HepG2 (cell line): ENCODE results near the gene SEMA3G. TPM values are rescaled to one million over a fixed set of nuclear protein-coding genes. Genes with fewer than 3 reads are reported as not detected.

Experiments
- ATAC-seq: fragments of 200-7000 bp; cut with Tn5 transposase; 3 replicates; pipeline ENCODE4 v1.9.1; 2020; ENCODE audit warnings: mild to moderate bottlenecking, moderate library complexity
- BruUV-seq: library from RNA; stranded (reverse); fragments of 400-500 nt; replicated peaks from 2 replicates; lab custom pipeline; 2021; lab: Mats Ljungman, UMichigan
- CTCF ChIA-PET: fragments of 300-600 bp; formaldehyde crosslinking; extraction: SDS; loops from one replicate; lab custom pipeline; 2021; ENCODE audit warnings: low total read pairs, inconsistent platforms, low intra/inter-chr PET ratio; lab: Yijun Ruan, JAX
- POLR2A ChIA-PET: fragments of 350-600 bp; sonication (Branson Sonifier 250); formaldehyde crosslinking; loops from one replicate; lab custom pipeline; 2020; ENCODE audit warnings: antibody characterized with exemption, inconsistent platforms; lab: Yijun Ruan, JAX
- DNase-seq: peaks from one replicate; pipeline ENCODE4 v3.0.0-alpha.2; 2015; ENCODE audit warnings: low spot score
- FAIRE-seq: peaks from 3 replicates; lab custom pipeline; 2011; peaks lifted over from hg19 to GRCh38; lab: Jason Lieb, UNC
- H2AFZ ChIP-seq: one replicate; pipeline ENCODE4 v1.6.1; 2011; ENCODE audit warnings: low read length, inconsistent platforms
- H3K27ac ChIP-seq: fragments of 300-600 bp; 3 replicates; pipeline ENCODE4 v1.8.0; 2011; ENCODE audit warnings: mixed run types, mild to moderate bottlenecking, mixed read lengths, low read length, inconsistent platforms; ENCODE audit not compliant: insufficient read depth; ENCODE audit errors: extremely low read length
- H3K27me3 ChIP-seq, 2 experiments: fragments of 200-600 bp in 1 of 2; 2 replicates in 1 of 2; 3 replicates in 1 of 2; pipeline versions ENCODE4 v1.6.0 to v1.8.0; 2011; ENCODE audit warnings: low read length in 2 of 2, mild to moderate bottlenecking in 2 of 2, moderate library complexity in 2 of 2, inconsistent platforms in 1 of 2; ENCODE audit not compliant: insufficient read depth in 2 of 2, control insufficient read depth in 1 of 2
- H3K36me3 ChIP-seq, 2 experiments: fragments of 200-600 bp in 1 of 2; replicated peaks in 1 of 2; 2 replicates in 1 of 2; 3 replicates in 1 of 2; pipeline versions ENCODE4 v1.5.1 to v1.8.0; 2011; ENCODE audit warnings: low read length in 2 of 2, inconsistent platforms in 1 of 2; ENCODE audit not compliant: insufficient read depth in 2 of 2, control insufficient read depth in 1 of 2
- H3K4me1 ChIP-seq: 2 replicates; pipeline ENCODE4 v1.5.1; 2012; ENCODE audit warnings: low read length, inconsistent platforms; ENCODE audit not compliant: insufficient read depth
- H3K4me2 ChIP-seq: 2 replicates; pipeline ENCODE4 v1.6.0; 2011; ENCODE audit warnings: low read depth, low read length, inconsistent platforms
- H3K4me3 ChIP-seq, 3 experiments: fragments of 200-600 bp in 1 of 3; sonication (generic), shearing (Covaris generic) in 1 of 3; replicated peaks in 1 of 3; 2 replicates each; pipeline ENCODE4 v1.5.1; 2011 to 2016; ENCODE audit warnings: low read length in 3 of 3, inconsistent platforms in 2 of 3, low read depth in 2 of 3, mild to moderate bottlenecking in 2 of 3, control low read depth in 1 of 3, mixed read lengths in 1 of 3; ENCODE audit not compliant: insufficient read depth in 1 of 3
- H3K79me2 ChIP-seq: one replicate; pipeline ENCODE4 v1.6.1; 2011; ENCODE audit warnings: low read length, inconsistent platforms; ENCODE audit not compliant: insufficient read depth
- H3K9ac ChIP-seq: 2 replicates; pipeline ENCODE4 v1.6.0; 2011; ENCODE audit warnings: mild to moderate bottlenecking, low read depth, low read length, inconsistent platforms; ENCODE audit not compliant: insufficient read depth
- H3K9me3 ChIP-seq: 2 replicates; pipeline ENCODE4 v1.5.1; 2012; ENCODE audit warnings: mild to moderate bottlenecking, low read length
- H4K20me1 ChIP-seq: 2 replicates; pipeline ENCODE4 v1.6.0; 2011; ENCODE audit warnings: inconsistent platforms, mild to moderate bottlenecking, low read length, moderate library complexity; ENCODE audit not compliant: insufficient read depth
- AHR ChIP-seq: IDR thresholded peaks from 2 replicates; pipeline ENCODE4 v1.6.1; 2018; ENCODE audit warnings: missing genetic modification reagents, missing compliant biosample characterization
- NONO ChIP-seq, 2 experiments: fragments of 450-650 bp in 1 of 2; sonication (generic) in 1 of 2; formaldehyde crosslinking in 1 of 2; IDR thresholded peaks in 1 of 2; conservative IDR thresholded peaks in 1 of 2; 2 replicates each; pipeline versions ENCODE4 v1.6.1 to v1.8.0; 2017 to 2022; ENCODE audit warnings: mild to moderate bottlenecking in 1 of 2, missing genetic modification reagents in 1 of 2, moderate library complexity in 1 of 2
- ZGPAT ChIP-seq: IDR thresholded peaks from 2 replicates; pipeline ENCODE4 v1.6.1; 2016; ENCODE audit warnings: mild to moderate bottlenecking
- ZNF20 ChIP-seq: sonication (generic); formaldehyde crosslinking; IDR thresholded peaks from 2 replicates; pipeline ENCODE4 v1.4.0; 2020; ENCODE audit warnings: mild to moderate bottlenecking, moderate library complexity, missing genetic modification reagents
- WGBS: methylation state at CpG from one replicate; pipeline ENCODE4 v1.1.6; 2017; ENCODE audit warnings: low lambda C conversion rate; 5-methylcytosine and 5-hydroxymethylcytosine counted together
- in situ Hi-C: cut with HindIII; loops from 2 replicates; pipeline ENCODE4 v1.10.0; 2017; ENCODE audit warnings: low pct_unique_long_range_greater_than_20kb; ENCODE audit not compliant: extremely low pct_ligation_motif_present
- intact Hi-C: fragments of 100-400 bp; cut with micrococcal nuclease; formaldehyde crosslinking; loops from one replicate; pipeline ENCODE4 v1.10.0; 2022; ENCODE audit not compliant: unreplicated experiment
- polyA plus RNA-seq, 8 experiments: library from polyadenylated mRNA; depleted of rRNA in 3 of 8; stranded (reverse) in 7 of 8; unstranded in 1 of 8; fragments of >200 nt; fragmentation: Illumina TruSeq in 4 of 8; extraction: Trizol in 4 of 8; gene quantifications; 2 replicates each; pipeline versions ENCODE4 v1.2.1 to v1.2.3, GENCODE V29; 2011 to 2016; ENCODE audit warnings: low read depth in 4 of 8, missing spikeins in 1 of 8, mixed read lengths in 1 of 8; ENCODE audit not compliant: insufficient read depth in 1 of 8
- total RNA-seq, 5 experiments: library from RNA; depleted of rRNA; stranded (reverse); fragments of >200 nt; fragmentation: Illumina TruSeq; extraction: Trizol; gene quantifications; 2 replicates each; pipeline ENCODE4 v1.2.3, GENCODE V29; 2016; ENCODE audit warnings: low read depth in 1 of 5

SEMA3G gene
- total and polyA plus RNA-seq, 2 of the 13 experiments (the other 11 are each of a cell fraction or from before 2014, with no cell fraction given) = 6.1 to 8.3 TPM

- no peak for FAIRE-seq
- H3K9ac ChIP-seq = no peak overlapping the region
- no peak overlapping the region for H3K27ac ChIP-seq
- no peaks in the 10 kb centered on the region for H4K20me1 ChIP-seq
- TF ChIP-seq ZGPAT (CRISPR knock-in tag) (no peak), AHR (CRISPR knock-in tag) (no peak), ZNF20 (CRISPR knock-in tag) (no peak), NONO (IDR thresholded peaks at IDR 0.05) (no peak), NONO (CRISPR knock-in tag; conservative IDR thresholded peaks at IDR 0.05) (no peak)
- no peaks in the 10 kb centered on the region for H3K79me2 ChIP-seq
- no peak for ATAC-seq
- POLR2A ChIA-PET = interaction anchor here (2.8 kb wide), 1 partner anchor 10 kb away, joined by 11 read pairs; the partner anchor contains the start of gene SEMA3G
- peaks cover 36% of the 10 kb centered on the region for H3K4me1 ChIP-seq
- CTCF ChIA-PET = no interaction called here
- DNase-seq = no peak
- WGBS = 95% methylated on average over 23 of the region's 32 CpGs
- in situ Hi-C loops (no loop called here), intact Hi-C loops (no loop called here)
- H3K9me3 ChIP-seq = no peaks in the 10 kb centered on the region
- BruUV-seq = no TSS peak
- H3K4me2 ChIP-seq = no peak overlapping the region
- no peak overlapping the region for H3K4me3 ChIP-seq
- H3K27me3 ChIP-seq = no peaks in the 10 kb centered on the region
- H3K36me3 ChIP-seq = peaks cover 3 to 7% of the 10 kb centered on the region in 2 experiments; a peak in 2 of 5 replicates
- no peak overlapping the region for H2AFZ ChIP-seq
Measured at GRCh38 chr3:52435246-52436101, 9.4 kb downstream of the SEMA3G start.
